ENCODE results near the gene PLAGL2.

Gene PLAGL2

DNA sequence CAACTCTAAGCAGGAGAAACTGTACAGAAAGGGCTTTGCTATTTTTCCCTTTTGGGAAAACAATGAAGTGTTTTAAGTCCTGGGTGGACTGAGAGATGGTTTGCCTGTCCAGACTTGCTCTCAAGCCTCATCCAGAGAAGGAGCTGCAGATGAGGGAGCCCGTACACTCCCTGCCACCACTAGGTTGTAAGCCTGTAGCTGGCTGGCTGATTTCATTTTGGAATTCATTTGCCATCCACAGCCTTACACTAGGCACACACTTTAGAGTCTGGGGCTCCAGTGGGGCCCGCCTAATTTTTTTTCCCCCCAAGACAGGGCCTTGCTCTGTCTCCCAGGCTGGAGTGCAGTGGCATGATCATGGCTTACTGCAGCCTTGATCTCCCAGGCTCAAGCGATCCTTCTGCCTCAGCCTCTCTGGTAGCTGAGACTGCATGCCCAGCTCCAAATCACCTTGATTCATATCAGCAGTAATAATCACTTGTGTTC lies 28.5 kb upstream of the PLAGL2 start:
- no peaks in the 10 kb centered on the region for H3K9me3 Mint-ChIP-seq
- DNase-seq (ENCODE audit: low spot score in 2 of 2): no peak
- H3K36me3 Mint-ChIP-seq: peaks cover 62% of the 10 kb centered on the region
- no peak for ATAC-seq
- H3K4me1 Mint-ChIP-seq: peaks cover 50% of the 10 kb centered on the region
- H3K4me3 Mint-ChIP-seq: no peak overlapping the region
- H3K27ac Mint-ChIP-seq: peak overlapping the region; percentile 98

DNA sequence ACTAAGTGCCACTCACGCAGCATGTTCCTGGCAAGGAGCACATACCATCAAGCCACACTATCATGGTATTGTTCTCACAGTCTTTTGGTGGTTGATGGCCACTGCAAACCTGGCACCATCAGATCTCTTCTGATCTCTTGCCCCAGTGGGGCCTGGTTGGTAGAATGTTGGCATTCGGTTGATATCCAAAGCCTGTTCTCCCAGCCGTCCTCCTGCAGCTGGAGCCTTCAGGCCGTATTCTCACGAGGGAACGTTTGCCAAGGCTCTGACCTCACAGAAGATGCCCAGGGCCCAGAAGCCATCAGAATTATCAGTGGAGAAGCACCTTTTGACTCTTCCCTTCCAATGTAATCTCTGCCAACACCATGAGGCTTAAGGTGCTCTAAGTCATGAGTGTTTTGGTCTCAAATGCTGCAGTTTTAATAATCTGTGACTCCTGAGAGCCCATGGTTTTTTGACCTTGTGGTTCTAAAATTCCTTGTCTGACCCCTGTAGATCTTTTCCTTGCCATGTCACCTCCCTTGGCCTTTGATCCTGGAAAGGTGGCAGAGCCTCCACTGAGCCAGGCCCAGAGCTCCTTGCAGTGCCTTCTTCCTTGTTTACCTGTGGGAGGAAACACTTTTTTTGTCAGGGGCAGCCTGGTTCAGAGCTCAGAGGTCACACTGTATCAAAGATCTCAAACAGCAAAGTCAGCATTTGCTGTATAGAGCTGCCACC lies 27.9 kb upstream of the PLAGL2 start:
- Mint-ChIP-seq H3K9me3 (no peaks in the 10 kb centered on the region), H3K4me1 (peaks cover 54% of the 10 kb centered on the region), H3K27ac (peak overlapping the region; percentile 98), H3K4me3 (no peak overlapping the region), H3K36me3 (peaks cover 68% of the 10 kb centered on the region)
- DNase-seq (ENCODE audit: low spot score in 2 of 2) (no peak), ATAC-seq (no peak)

DNA sequence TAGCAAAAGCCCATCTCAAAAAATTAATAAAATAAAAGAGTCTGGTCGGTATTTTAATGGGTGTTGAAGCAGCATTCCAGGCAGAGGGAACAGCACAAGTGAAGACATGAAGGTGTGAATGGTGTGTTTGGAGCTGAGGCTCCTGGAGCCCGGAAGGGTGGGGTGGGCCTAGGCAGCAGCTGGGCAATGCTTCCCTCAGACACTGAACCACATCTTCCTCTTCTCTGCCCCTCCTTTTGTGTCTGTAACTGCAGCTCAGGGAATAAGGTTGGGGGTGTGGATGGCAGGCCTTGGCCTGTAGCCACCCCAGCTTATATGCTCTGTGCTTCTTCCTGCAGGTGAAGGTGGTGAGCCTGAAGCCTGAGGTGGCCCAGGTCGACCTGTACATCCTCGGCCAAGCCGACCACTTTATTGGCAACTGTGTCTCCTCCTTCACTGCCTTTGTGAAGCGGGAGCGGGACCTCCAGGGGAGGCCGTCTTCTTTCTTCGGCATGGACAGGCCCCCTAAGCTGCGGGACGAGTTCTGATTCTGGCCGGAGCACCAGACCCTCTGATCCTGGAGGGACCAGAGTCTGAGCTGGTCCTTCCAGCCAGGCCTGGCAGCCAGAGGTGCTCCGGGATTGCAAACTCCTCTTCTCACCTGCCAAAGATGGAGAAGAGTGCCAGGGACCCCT lies 26.7 kb upstream of the PLAGL2 start:
- DNase-seq (ENCODE audit: low spot score in 2 of 2) (no peak), ATAC-seq (no peak)
- Mint-ChIP-seq H3K4me3 (no peak overlapping the region), H3K9me3 (no peaks in the 10 kb centered on the region), H3K4me1 (peaks cover 49% of the 10 kb centered on the region), H3K27ac (peak overlapping the region; percentile 98), H3K36me3 (peaks cover 80% of the 10 kb centered on the region)

DNA sequence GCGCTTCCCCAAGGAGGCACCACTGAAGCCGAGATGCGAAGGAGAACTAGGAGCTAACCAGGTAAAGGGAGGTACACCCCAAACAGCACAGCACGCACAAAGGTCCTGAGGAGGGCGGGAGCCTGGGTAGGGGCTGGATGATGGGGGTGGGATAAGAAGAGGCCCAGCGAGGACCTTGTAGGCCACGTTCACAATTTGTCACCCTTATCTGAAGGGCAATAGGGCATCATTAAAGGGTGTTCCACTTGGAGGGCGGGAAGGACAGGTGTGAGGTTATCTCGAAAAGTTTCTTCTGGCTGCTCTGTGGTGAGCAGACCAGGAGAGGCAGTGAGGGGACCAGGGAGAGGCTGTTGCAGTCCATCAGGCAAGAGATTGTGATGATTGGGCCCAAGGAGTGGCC lies 25.7 kb upstream of the PLAGL2 start:
- peaks cover 90% of the 10 kb centered on the region for H3K36me3 Mint-ChIP-seq
- DNase-seq (ENCODE audit: low spot score in 2 of 2) (no peak), ATAC-seq (no peak)
- peak overlapping the region; percentile 70 for H3K4me3 Mint-ChIP-seq
- H3K4me1 Mint-ChIP-seq: peaks cover 49% of the 10 kb centered on the region
- no peaks in the 10 kb centered on the region for H3K9me3 Mint-ChIP-seq
- peak overlapping the region; percentile 98 for H3K27ac Mint-ChIP-seq

DNA sequence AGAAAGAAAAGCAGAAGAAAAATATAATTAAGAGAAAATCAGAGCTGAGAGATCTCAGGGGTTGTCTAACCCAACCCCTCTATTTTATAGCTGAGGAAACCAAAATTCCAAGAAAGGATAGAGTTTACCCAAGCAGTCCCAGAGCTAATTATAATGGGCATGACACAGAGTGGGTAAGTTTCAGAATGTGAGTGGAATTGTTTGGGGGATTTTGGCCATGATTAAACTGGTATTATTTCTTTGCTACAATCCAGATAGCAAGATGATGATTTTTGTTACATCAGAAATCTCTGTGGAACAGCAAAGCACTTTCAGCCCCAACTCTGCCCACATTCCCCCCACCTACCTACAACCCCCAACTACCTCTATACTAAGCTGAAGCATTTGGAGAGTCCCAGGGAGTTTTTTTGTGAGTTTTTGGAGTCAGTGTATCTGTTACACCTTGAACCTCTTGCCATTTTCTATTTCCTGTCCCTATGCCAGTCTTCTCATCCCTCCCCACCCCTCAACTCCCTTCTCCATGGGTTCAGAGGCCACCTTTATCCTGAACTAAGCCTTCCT lies 24.9 kb upstream of the PLAGL2 start:
- ATAC-seq (peak; percentile 71), DNase-seq (ENCODE audit: low spot score in 2 of 2) (no peak)
- H3K9me3 Mint-ChIP-seq: no peaks in the 10 kb centered on the region
- peaks cover 48% of the 10 kb centered on the region for H3K4me1 Mint-ChIP-seq
- peak overlapping the region; percentile 70 for H3K4me3 Mint-ChIP-seq
- peaks cover 95% of the 10 kb centered on the region for H3K36me3 Mint-ChIP-seq
- H3K27ac Mint-ChIP-seq: peak overlapping the region; percentile 98

DNA sequence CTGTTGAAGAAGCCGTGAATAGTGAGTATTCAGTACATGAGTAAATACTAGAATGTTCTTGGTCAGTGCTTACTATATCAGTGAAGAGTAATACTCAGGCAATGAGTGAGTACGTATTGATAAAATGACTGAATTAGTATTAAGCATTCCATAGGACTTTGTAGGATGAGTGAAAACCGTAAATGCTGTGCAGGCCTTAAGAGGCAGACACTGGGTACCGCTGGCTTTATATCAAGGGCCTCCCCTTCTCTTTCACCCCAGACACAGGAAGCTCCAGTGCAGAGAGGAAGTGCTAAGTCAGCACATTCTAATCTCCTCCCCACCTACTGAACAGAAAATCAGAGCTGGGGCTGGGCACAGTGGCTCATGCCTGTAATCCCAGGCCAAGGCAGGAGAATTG lies 24.3 kb upstream of the PLAGL2 start:
- H3K27ac Mint-ChIP-seq: peak overlapping the region; percentile 98
- H3K4me1 Mint-ChIP-seq: peaks cover 44% of the 10 kb centered on the region
- peak overlapping the region; percentile 70 for H3K4me3 Mint-ChIP-seq
- H3K36me3 Mint-ChIP-seq: peaks cover 94% of the 10 kb centered on the region
- ATAC-seq (peak; percentile 93), DNase-seq (ENCODE audit: low spot score in 2 of 2) (peak; percentile 22 to 77)
- no peaks in the 10 kb centered on the region for H3K9me3 Mint-ChIP-seq

DNA sequence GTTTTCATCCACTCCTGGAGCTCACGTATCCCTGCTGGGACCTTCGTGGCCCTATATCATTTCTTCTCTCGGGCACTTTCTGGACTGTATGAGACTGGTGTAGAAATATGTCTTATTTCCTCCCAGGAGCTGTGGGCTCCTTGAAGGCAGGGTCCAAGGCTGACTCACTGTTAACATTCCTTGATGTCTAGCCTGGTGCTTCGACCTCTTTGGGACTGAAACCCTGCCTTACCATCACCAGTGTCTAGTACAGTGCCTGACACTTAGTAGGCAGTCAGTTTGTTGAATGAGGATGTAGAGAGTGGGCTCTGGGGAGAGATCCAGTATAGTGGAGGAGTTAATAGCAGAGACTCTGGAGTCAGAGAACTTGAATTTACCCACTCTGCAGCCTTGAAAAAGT lies 23.7 kb upstream of the PLAGL2 start:
- DNase-seq (ENCODE audit: low spot score in 2 of 2) (no peak), ATAC-seq (no peak)
- H3K36me3 Mint-ChIP-seq: peaks cover 94% of the 10 kb centered on the region
- H3K27ac Mint-ChIP-seq: peak overlapping the region; percentile 98
- peaks cover 44% of the 10 kb centered on the region for H3K4me1 Mint-ChIP-seq
- peak overlapping the region; percentile 70 for H3K4me3 Mint-ChIP-seq
- H3K9me3 Mint-ChIP-seq: no peaks in the 10 kb centered on the region

- Mint-ChIP-seq H3K27ac (peak overlapping the region; percentile 98), H3K4me3 (peak overlapping the region; percentile 70), H3K9me3 (no peaks in the 10 kb centered on the region), H3K4me1 (peaks cover 42% of the 10 kb centered on the region), H3K36me3 (peaks cover 94% of the 10 kb centered on the region)
- DNase-seq (ENCODE audit: low spot score in 2 of 2) (no peak), ATAC-seq (no peak)
These were observed 23.2 kb upstream of the PLAGL2 start for GRCh38 chr20:32230707-32231106.

GRCh38 chr20:32229251-32229747 lies 21.8 kb upstream of the PLAGL2 start:
- Mint-ChIP-seq H3K36me3 (peaks cover 91% of the 10 kb centered on the region), H3K27ac (peak overlapping the region; percentile 98), H3K9me3 (no peaks in the 10 kb centered on the region), H3K4me3 (no peak overlapping the region), H3K4me1 (peaks cover 39% of the 10 kb centered on the region)
- DNase-seq (ENCODE audit: low spot score in 2 of 2): no peak
- no peak for ATAC-seq

DNA sequence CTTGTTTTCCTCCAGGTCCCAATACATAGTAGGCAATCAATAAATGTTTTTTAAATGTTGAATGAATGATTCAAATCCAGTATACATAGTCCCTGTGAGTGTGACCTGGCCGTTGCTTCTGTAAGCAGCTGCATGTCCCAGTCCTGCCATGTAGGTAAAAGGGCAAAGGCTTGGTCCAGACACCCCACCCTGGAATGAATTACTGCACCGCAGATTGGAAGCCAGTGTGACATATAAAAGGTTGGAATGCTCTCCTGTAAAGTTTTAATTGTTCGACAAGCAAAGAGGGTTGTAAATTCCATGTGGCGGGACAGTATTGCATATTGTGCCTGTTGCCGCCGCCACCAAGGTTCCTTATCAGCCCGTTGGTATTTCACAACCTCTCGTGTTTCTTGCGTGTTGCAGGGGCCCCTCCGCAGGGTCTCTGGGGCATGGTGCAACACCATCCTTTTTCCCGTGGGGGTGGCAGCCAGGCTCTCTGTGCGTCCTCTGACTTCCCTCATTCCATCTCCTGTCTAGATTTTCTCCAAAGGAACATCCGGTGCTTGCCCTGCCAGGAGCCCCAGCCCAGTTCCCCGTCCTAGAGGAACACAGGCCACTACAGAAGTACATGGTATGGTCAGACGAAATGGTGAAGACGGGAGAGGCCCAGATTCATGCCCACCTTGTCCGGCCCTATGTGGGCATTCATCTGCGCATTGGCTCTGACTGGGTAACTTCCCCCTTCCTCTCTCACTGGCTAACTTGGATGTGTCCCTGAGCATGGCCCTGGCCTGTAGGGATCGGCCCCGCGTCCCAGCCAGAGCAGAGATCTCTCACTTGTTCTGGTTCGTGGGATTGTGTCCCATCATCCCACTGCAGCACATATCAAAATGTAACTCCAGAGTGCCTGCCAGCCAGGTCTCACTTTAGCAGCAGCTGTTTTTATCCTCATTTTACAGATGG lies 20.5 kb upstream of the PLAGL2 start:
- ATAC-seq (no peak), DNase-seq (ENCODE audit: low spot score in 2 of 2) (no peak)
- Mint-ChIP-seq H3K27ac (peak overlapping the region; percentile 98), H3K4me3 (no peak overlapping the region), H3K36me3 (peaks cover 91% of the 10 kb centered on the region), H3K4me1 (peaks cover 30% of the 10 kb centered on the region), H3K9me3 (no peaks in the 10 kb centered on the region)

DNA sequence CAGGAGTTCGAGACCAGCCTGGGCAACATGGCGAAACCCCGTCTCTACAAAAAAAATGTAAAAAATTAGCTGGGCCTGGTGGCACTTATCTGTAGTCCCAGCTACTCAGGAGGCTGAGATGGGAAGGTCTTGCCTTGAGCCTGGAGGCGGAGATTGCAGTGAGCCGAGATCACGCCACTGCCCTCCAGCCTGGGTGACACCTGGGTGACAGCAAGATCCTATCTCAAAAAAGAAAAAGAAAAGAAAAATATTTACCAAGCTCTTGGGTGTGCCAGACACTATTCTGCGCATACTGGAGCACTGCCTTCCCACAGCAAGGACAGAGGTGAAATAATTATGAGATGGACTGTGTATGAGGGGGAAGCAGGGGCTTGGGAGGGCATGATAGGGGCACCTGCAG lies 19.8 kb upstream of the PLAGL2 start:
- no peaks in the 10 kb centered on the region for H3K9me3 Mint-ChIP-seq
- no peak for ATAC-seq
- peak overlapping the region; percentile 98 for H3K27ac Mint-ChIP-seq
- no peak overlapping the region for H3K4me3 Mint-ChIP-seq
- peaks cover 23% of the 10 kb centered on the region for H3K4me1 Mint-ChIP-seq
- peaks cover 91% of the 10 kb centered on the region for H3K36me3 Mint-ChIP-seq
- no peak for DNase-seq (ENCODE audit: low spot score in 2 of 2)

DNA sequence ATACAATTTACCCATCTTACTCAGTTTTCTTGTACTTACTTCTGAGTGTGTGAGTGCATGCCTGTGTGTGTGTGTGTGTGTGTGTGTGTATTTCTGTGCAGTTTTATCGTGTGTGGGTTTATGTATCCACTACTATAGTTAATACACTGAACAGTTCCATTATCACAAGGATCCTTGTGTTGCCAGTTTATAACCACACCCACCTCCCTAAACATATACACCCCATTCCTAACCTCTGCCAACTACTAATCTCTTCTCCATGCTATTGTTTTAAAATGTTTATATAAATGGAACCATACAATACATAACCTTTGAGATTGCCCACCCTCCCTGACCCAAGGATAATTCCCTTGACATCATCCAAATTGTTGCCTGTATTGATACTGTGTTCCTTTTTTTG lies 18.8 kb upstream of the PLAGL2 start:
- Mint-ChIP-seq H3K4me3 (no peak overlapping the region), H3K27ac (no peak overlapping the region), H3K4me1 (peaks cover 14% of the 10 kb centered on the region), H3K9me3 (no peaks in the 10 kb centered on the region), H3K36me3 (peaks cover 88% of the 10 kb centered on the region)
- ATAC-seq (no peak), DNase-seq (ENCODE audit: low spot score in 2 of 2) (no peak)

DNA sequence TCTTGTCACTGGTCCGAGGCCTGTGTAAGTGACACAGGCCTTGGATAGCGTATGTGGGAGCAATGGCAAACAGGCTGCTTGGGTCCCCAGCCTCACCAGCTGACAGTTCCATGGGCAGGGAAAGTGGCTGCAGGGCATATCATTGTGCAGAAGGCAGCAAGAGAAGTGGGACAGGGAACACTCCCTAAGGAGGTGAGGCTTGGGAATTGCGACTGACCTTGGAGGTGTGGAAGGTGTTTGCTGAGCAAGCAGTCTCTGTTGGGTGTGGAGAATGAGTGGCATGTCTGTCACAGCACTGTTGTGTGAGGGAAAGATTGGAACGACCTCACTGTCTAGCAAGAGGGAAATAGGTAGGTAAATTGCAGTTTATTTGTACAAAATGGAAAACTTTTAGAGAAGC lies 16.9 kb upstream of the PLAGL2 start:
- Mint-ChIP-seq H3K9me3 (no peaks in the 10 kb centered on the region), H3K27ac (peak overlapping the region; percentile 39), H3K4me1 (peaks cover 4% of the 10 kb centered on the region), H3K36me3 (peaks cover 87% of the 10 kb centered on the region), H3K4me3 (no peak overlapping the region)
- no peak for ATAC-seq
- DNase-seq (ENCODE audit: low spot score in 2 of 2): no peak

DNA sequence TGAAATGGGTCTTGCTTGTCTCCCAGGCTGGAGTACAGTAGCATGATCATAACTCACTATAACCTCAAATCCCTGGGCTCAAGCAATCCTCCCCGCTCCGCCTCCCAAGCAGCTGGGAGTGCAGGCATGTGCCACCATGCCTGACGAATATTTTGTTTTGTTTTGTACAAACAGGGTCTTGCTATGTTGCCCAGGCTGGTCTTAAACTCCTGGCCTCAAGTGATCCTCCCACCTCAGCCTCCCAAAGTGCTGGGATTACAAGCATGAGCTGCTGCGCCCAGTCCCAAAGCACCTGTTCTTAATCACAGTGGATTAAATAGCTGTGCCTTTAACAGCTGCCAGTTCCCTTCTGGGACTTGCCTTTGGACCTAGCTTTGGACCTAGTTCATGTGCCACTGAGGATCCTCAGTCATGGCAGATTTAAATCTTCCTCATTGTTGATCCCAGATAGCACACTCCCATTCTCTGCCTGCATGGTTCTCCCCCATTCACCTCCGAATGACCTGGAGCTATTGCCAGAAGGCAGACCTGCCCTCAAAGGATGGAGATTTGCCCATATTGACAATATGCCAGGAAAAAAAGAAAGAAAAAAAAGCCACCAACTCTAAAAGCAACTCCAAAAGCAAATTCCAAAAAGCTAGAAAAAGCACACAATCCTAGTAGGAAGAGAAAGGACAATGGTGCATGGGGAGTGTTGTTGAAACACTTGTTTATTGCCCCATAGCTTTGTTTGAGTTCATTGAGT lies 10.8 kb upstream of the PLAGL2 start:
- H3K9me3 Mint-ChIP-seq: no peaks in the 10 kb centered on the region
- ATAC-seq (no peak), DNase-seq (ENCODE audit: low spot score in 2 of 2) (no peak)
- H3K4me1 Mint-ChIP-seq: peaks cover 7% of the 10 kb centered on the region
- H3K4me3 Mint-ChIP-seq: no peak overlapping the region
- H3K27ac Mint-ChIP-seq: peak overlapping the region; percentile 24
- H3K36me3 Mint-ChIP-seq: peaks cover 96% of the 10 kb centered on the region

Data from stimulated activated effector memory CD8-positive, alpha-beta T cell treated with anti-CD3 and anti-CD28 coated beads, Interleukin-12 subunit alpha, Interleukin-12 subunit beta, amount 100 ng/mL, for 72 hours (primary cell).